GM06990 (cell line): Measurements from ENCODE around the gene BEND7.

ENCODE experiments used
- DNase-seq: peaks from one replicate; pipeline ENCODE4 v3.0.0-alpha.2; 2011; ENCODE audit not compliant: insufficient read length; ENCODE audit errors: extremely low read depth
- H3K27me3 ChIP-seq: replicated peaks from 2 replicates; pipeline ENCODE4 v1.6.0; 2011; ENCODE audit warnings: low read length; ENCODE audit not compliant: control insufficient read depth, insufficient read depth
- H3K36me3 ChIP-seq: 2 replicates; pipeline ENCODE4 v1.5.1; 2011; ENCODE audit warnings: low read length; ENCODE audit not compliant: control insufficient read depth, insufficient read depth
- H3K4me3 ChIP-seq: replicated peaks from 2 replicates; pipeline ENCODE4 v1.5.1; 2011; ENCODE audit warnings: low read depth, mild to moderate bottlenecking, control low read depth, low read length
- CTCF ChIP-seq: IDR thresholded peaks from 2 replicates; pipeline ENCODE4 v1.5.1; 2011; ENCODE audit warnings: low read length, control low read depth, mild to moderate bottlenecking, inconsistent platforms; ENCODE audit not compliant: insufficient read depth, poor library complexity, severe bottlenecking

The BEND7 gene

DNA sequence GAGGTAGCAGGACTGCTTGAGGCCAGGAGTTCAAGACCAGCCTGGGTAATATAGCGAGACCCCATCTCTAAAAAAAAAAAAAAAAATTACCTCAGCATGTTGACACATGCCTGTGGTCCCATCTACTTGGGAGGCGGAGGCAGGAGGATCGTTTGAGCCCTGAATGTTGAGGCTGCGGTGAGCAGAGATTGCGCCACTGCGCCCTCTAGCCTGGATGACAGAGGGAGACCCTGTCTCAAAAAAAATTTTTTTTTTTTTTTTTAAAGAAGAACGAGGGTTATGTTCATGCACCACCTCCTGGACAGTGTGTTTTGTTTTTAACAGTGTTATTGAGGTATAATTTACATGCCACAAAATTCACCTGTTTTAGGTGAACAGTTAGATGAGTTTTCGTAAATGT, 129.6 kb downstream of the BEND7 start:
- TF ChIP-seq CTCF, result no peak
- DNase-seq, result no peak
- no peaks in the 10 kb centered on the region for H3K36me3 ChIP-seq
- H3K27me3 ChIP-seq, result no peaks in the 10 kb centered on the region
- H3K4me3 ChIP-seq, result no peak overlapping the region

DNA sequence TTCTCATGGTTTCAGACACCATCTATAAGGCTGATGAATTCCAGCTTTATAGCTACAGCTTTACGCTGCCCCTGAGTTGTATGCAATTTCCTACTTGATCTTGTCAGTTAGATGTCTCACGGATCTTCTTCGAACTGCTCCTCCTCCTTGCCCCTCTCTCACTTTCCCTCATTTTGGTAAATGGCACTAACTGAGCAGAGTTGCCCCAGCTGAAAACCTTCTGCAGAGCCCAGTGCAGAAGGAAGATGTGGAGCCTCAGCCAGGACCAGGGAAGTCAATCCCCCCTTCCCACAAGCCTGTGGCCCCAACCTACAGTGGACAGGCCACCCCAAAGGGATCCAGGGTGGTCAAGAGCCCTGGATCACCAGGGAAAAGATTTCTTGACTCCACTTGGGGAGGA, 131.8 kb downstream of the BEND7 start:
- Histone ChIP-seq H3K27me3 (no peaks in the 10 kb centered on the region), H3K36me3 (no peaks in the 10 kb centered on the region), H3K4me3 (no peak overlapping the region)
- no peak for TF ChIP-seq CTCF
- DNase-seq, result no peak

- no peak overlapping the region for H3K4me3 ChIP-seq
- no peak for DNase-seq
- no peaks in the 10 kb centered on the region for H3K36me3 ChIP-seq
- H3K27me3 ChIP-seq, result no peaks in the 10 kb centered on the region
- TF ChIP-seq CTCF, result no peak
Measured at GRCh38 chr10:13396369-13396768, 132.4 kb downstream of the BEND7 start.

- no peak overlapping the region for H3K4me3 ChIP-seq
- H3K27me3 ChIP-seq, result no peaks in the 10 kb centered on the region
- no peak for TF ChIP-seq CTCF
- DNase-seq, result no peak
- H3K36me3 ChIP-seq, result no peaks in the 10 kb centered on the region
Measured at GRCh38 chr10:13395540-13395939, 133.3 kb downstream of the BEND7 start.

GRCh38 chr10:13393640-13394039, 135.2 kb downstream of the BEND7 start:
- H3K27me3 ChIP-seq, result no peaks in the 10 kb centered on the region
- H3K4me3 ChIP-seq, result no peak overlapping the region
- DNase-seq, result no peak
- no peak for TF ChIP-seq CTCF
- no peaks in the 10 kb centered on the region for H3K36me3 ChIP-seq

DNA sequence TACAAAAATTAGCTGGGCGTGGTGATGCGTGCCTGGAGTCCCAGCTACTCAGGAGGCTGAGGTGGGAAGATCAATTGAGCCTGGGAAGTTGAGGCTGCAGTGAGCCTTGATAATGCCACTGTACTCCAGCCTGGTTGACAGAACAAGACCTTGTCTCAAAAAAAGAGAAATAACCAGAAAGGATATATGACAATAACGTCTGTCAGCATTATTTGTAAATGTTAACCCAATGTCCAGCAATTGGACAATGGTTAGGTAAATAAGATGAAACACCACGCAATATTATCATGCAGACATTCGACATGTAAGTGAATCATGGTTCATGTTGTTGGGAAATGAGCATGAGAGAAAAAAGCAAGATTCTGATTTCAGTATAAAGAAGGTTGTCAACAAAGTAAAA, 136.1 kb downstream of the BEND7 start:
- TF ChIP-seq CTCF, result no peak
- no peak overlapping the region for H3K4me3 ChIP-seq
- no peaks in the 10 kb centered on the region for H3K27me3 ChIP-seq
- H3K36me3 ChIP-seq, result no peaks in the 10 kb centered on the region
- DNase-seq, result no peak
